HEK293 (cell line): ENCODE measurements around the gene LRFN3.
A peak's percentile ranks its signal among the peaks of the same experiment; 100 is the strongest.
"Not testable (repeated sequence)": the region's sequence is repeated elsewhere in the genome, so short reads cannot be mapped to it uniquely, and the experiment has no call there.

Experiments used
- CTCF ChIA-PET: fragments of 350-600 bp; formaldehyde crosslinking; extraction: SDS; loops from one replicate; lab custom pipeline; 2021; ENCODE audit warnings: antibody characterized with exemption; lab: Yijun Ruan, JAX
- POLR2A ChIA-PET: fragments of 300-600 bp; formaldehyde crosslinking; extraction: SDS; loops from one replicate; lab custom pipeline; 2020; ENCODE audit warnings: antibody characterized with exemption, inconsistent platforms; lab: Yijun Ruan, JAX
- H3K27ac ChIP-seq: fragments of 200-500 bp; sonication (Bioruptor generic); 2 replicates; pipeline ENCODE4 v1.5.1; 2014; ENCODE audit warnings: low read depth, low read length, control low read depth, inconsistent platforms; ENCODE audit errors: extremely low read depth
- H3K36me3 ChIP-seq, 2 experiments: fragments of 200-500 bp in 1 of 2; sonication (Bioruptor generic) in 1 of 2; 1 replicate in 1 of 2; 2 replicates in 1 of 2; pipeline ENCODE4 v1.5.1; 2014 to 2017; ENCODE audit warnings: inconsistent platforms in 2 of 2, low read length in 2 of 2; ENCODE audit not compliant: control insufficient read depth in 2 of 2, insufficient read depth in 1 of 2
- H3K4me1 ChIP-seq: fragments of 200-500 bp; sonication (Bioruptor generic); 2 replicates; pipeline ENCODE4 v1.5.1; 2014; ENCODE audit warnings: mild to moderate bottlenecking, low read length, inconsistent platforms; ENCODE audit not compliant: control insufficient read depth, insufficient read depth
- H3K4me3 ChIP-seq: 2 replicates; pipeline ENCODE4 v1.5.1; 2011; ENCODE audit warnings: low read depth, mild to moderate bottlenecking, control low read depth, low read length, moderate library complexity
- H3K9me3 ChIP-seq: fragments of 200-500 bp; sonication (Bioruptor generic); 2 replicates; pipeline ENCODE4 v1.5.1; 2014; ENCODE audit warnings: low read depth, low read length, inconsistent platforms; ENCODE audit not compliant: control insufficient read depth, insufficient read depth
- BCL6B ChIP-seq: fragments of 450-650 bp; formaldehyde crosslinking; IDR thresholded peaks from 2 replicates; pipeline ENCODE4 v1.5.1; 2017; ENCODE audit warnings: missing biosample characterization, missing genetic modification characterization
- GLIS2 ChIP-seq: fragments of 450-650 bp; formaldehyde crosslinking; IDR thresholded peaks from 2 replicates; pipeline ENCODE4 v1.5.1; 2016; ENCODE audit warnings: missing biosample characterization, missing genetic modification characterization
- PRDM1 ChIP-seq: fragments of 450-650 bp; formaldehyde crosslinking; IDR thresholded peaks from 2 replicates; pipeline ENCODE4; 2016; ENCODE audit warnings: missing biosample characterization, missing genetic modification characterization
- PRDM10 ChIP-seq: fragments of 450-650 bp; formaldehyde crosslinking; IDR thresholded peaks from 2 replicates; pipeline ENCODE4 v1.5.1; 2016; ENCODE audit warnings: missing biosample characterization, missing genetic modification characterization
- SCRT1 ChIP-seq: fragments of 450-650 bp; formaldehyde crosslinking; IDR thresholded peaks from 2 replicates; pipeline ENCODE4 v1.5.1; 2016; ENCODE audit warnings: missing biosample characterization, missing genetic modification characterization, borderline replicate concordance
- TRIM28 ChIP-seq: IDR thresholded peaks from 2 replicates; pipeline ENCODE4 v1.6.1; 2011; ENCODE audit warnings: low read length, control low read depth, borderline replicate concordance
- YY2 ChIP-seq: fragments of 450-650 bp; formaldehyde crosslinking; IDR thresholded peaks from 2 replicates; pipeline ENCODE4 v1.5.1; 2016; ENCODE audit warnings: missing biosample characterization, missing genetic modification characterization
- ZNF112 ChIP-seq: fragments of 450-650 bp; formaldehyde crosslinking; IDR thresholded peaks from 2 replicates; pipeline ENCODE4 v1.5.0; 2017; ENCODE audit warnings: missing biosample characterization, missing genetic modification characterization
- ZNF133 ChIP-seq: fragments of 450-650 bp; formaldehyde crosslinking; IDR thresholded peaks from 2 replicates; pipeline ENCODE4 v1.5.1; 2016; ENCODE audit warnings: missing biosample characterization, missing genetic modification characterization
- ZNF148 ChIP-seq: fragments of 450-650 bp; formaldehyde crosslinking; IDR thresholded peaks from 2 replicates; pipeline ENCODE4 v1.5.0; 2017; ENCODE audit warnings: missing biosample characterization, missing genetic modification characterization, borderline replicate concordance
- ZNF19 ChIP-seq: fragments of 450-650 bp; formaldehyde crosslinking; IDR thresholded peaks from 2 replicates; pipeline ENCODE4; 2016; ENCODE audit warnings: missing biosample characterization, missing genetic modification characterization, low read depth
- ZNF2 ChIP-seq: fragments of 450-650 bp; formaldehyde crosslinking; IDR thresholded peaks from 2 replicates; pipeline ENCODE4 v1.5.1; 2016; ENCODE audit warnings: missing biosample characterization, missing genetic modification characterization
- ZNF211 ChIP-seq: fragments of 450-650 bp; formaldehyde crosslinking; IDR thresholded peaks from 2 replicates; pipeline ENCODE4 v1.5.1; 2016; ENCODE audit warnings: low read depth, missing biosample characterization, missing genetic modification characterization
- ZNF266 ChIP-seq: fragments of 450-650 bp; formaldehyde crosslinking; IDR thresholded peaks from 2 replicates; pipeline ENCODE4 v1.5.1; 2016; ENCODE audit warnings: missing biosample characterization, missing genetic modification characterization, low read depth
- ZNF366 ChIP-seq: fragments of 450-650 bp; formaldehyde crosslinking; conservative IDR thresholded peaks from 2 replicates; pipeline ENCODE4 v1.5.1; 2016; ENCODE audit warnings: missing biosample characterization, missing genetic modification characterization
- ZNF37A ChIP-seq: fragments of 450-650 bp; IDR thresholded peaks from 2 replicates; pipeline ENCODE4 v1.5.1; 2018; ENCODE audit warnings: missing biosample characterization, missing genetic modification characterization
- ZNF433 ChIP-seq: fragments of 450-650 bp; formaldehyde crosslinking; IDR thresholded peaks from 2 replicates; pipeline ENCODE4 v1.5.1; 2016; ENCODE audit warnings: missing biosample characterization, missing genetic modification characterization, low read depth
- ZNF488 ChIP-seq: fragments of 450-650 bp; formaldehyde crosslinking; IDR thresholded peaks from 2 replicates; pipeline ENCODE4 v1.5.1; 2016; ENCODE audit warnings: missing biosample characterization, missing genetic modification characterization
- ZNF501 ChIP-seq: fragments of 450-650 bp; formaldehyde crosslinking; IDR thresholded peaks from 2 replicates; pipeline ENCODE4 v1.5.1; 2016; ENCODE audit warnings: missing biosample characterization, missing genetic modification characterization
- ZNF580 ChIP-seq: fragments of 450-650 bp; formaldehyde crosslinking; IDR thresholded peaks from 2 replicates; pipeline ENCODE4 v1.5.1; 2016; ENCODE audit warnings: missing biosample characterization, missing genetic modification characterization
- ZNF658 ChIP-seq: fragments of 450-650 bp; formaldehyde crosslinking; IDR thresholded peaks from 2 replicates; pipeline ENCODE4; 2016; ENCODE audit warnings: missing biosample characterization, missing genetic modification characterization
- ZNF785 ChIP-seq: fragments of 450-650 bp; formaldehyde crosslinking; IDR thresholded peaks from 2 replicates; pipeline ENCODE4 v1.5.1; 2016; ENCODE audit warnings: missing biosample characterization, missing genetic modification characterization
- ZSCAN23 ChIP-seq: fragments of 450-650 bp; formaldehyde crosslinking; IDR thresholded peaks from 2 replicates; pipeline ENCODE4 v1.5.1; 2016; ENCODE audit warnings: missing biosample characterization, missing genetic modification characterization
- ZSCAN4 ChIP-seq: fragments of 450-650 bp; formaldehyde crosslinking; IDR thresholded peaks from 2 replicates; pipeline ENCODE4 v1.5.1; 2017; ENCODE audit warnings: missing biosample characterization, missing genetic modification characterization
- ZXDB ChIP-seq: fragments of 450-650 bp; formaldehyde crosslinking; IDR thresholded peaks from 2 replicates; pipeline ENCODE4 v1.5.1; 2016; ENCODE audit warnings: missing biosample characterization, missing genetic modification characterization

Gene LRFN3

GRCh38 chr19:35978832-35979365 is 42.7 kb downstream of the LRFN3 start (continued):
- no peak for TF ChIP-seq SCRT1 (tag by site-specific recombination)
- TF ChIP-seq TRIM28: no peak
- TF ChIP-seq BCL6B (tag by site-specific recombination): no peak
- no peak for TF ChIP-seq ZNF133
- TF ChIP-seq GLIS2: no peak
- no peak for TF ChIP-seq ZNF658
- no peak for TF ChIP-seq ZSCAN23 (tag by site-specific recombination)
- 0 out of 2 replicates have a peak, but pooled peaks have one; percentile 24 for TF ChIP-seq ZNF211
- no peak for TF ChIP-seq ZNF501 (tag by site-specific recombination)

GRCh38 chr19:35980997-35981396 is 44.8 kb downstream of the LRFN3 start:
- H3K27ac ChIP-seq, H3K9me3 ChIP-seq, POLR2A ChIA-PET, H3K4me3 ChIP-seq, H3K36me3 ChIP-seq, H3K4me1 ChIP-seq: not testable (repeated sequence)
- CTCF ChIA-PET: interaction anchor here (0.6 to 1.0 kb wide), 3 partner anchors 10 to 12 kb away, joined by 3 to 12 read pairs (median 5); no protein-coding TSS in a partner anchor
- TF ChIP-seq ZNF366 (tag by site-specific recombination) (peak; percentile 64), PRDM1 (peak; percentile 69)

GRCh38 chr19:35983177-35983576 is 47.0 kb downstream of the LRFN3 start:
- Histone ChIP-seq H3K4me1 (peaks cover 8% of the 10 kb centered on the region), H3K27ac (no peak overlapping the region), H3K4me3 (no peak overlapping the region), H3K36me3 (no peaks in the 10 kb centered on the region), H3K9me3 (no peaks in the 10 kb centered on the region)
- ChIA-PET CTCF (interaction anchor here (0.6 to 0.7 kb wide), 2 partner anchors 39 to 106 kb away, joined by 3 read pairs; no protein-coding TSS in a partner anchor), POLR2A (no interaction called here)
- TF ChIP-seq ZNF148 (tag by site-specific recombination) (0 out of 2 replicates have a peak, but pooled peaks have one; percentile 33), ZNF2 (tag by site-specific recombination) (no peak), ZNF433 (tag by site-specific recombination) (no peak), ZNF112 (tag by site-specific recombination) (no peak), ZNF488 (tag by site-specific recombination) (no peak), ZXDB (no peak), ZNF266 (tag by site-specific recombination) (no peak), ZNF785 (tag by site-specific recombination) (no peak), ZNF37A (tag by site-specific recombination) (no peak), ZNF580 (tag by site-specific recombination) (no peak), YY2 (tag by site-specific recombination) (no peak), ZNF366 (tag by site-specific recombination) (no peak), ZSCAN4 (tag by site-specific recombination) (peak; percentile 95), PRDM10 (tag by site-specific recombination) (0 out of 2 replicates have a peak, but pooled peaks have one; percentile 15), ZNF19 (no peak)
